HG03280 (cell line): Measurements from ENCODE around the gene MIX23.

ENCODE experiments used
- ATAC-seq: cut with Tn5 transposase; IDR thresholded peaks from one replicate; pipeline ENCODE4 v1.9.1; 2021; ENCODE audit warnings: mild to moderate bottlenecking, moderate library complexity; ENCODE audit not compliant: unreplicated experiment

MIX23 gene

GRCh38 chr3:122353215-122353614 is 29.8 kb downstream of the MIX23 start:
- no peak for ATAC-seq

DNA sequence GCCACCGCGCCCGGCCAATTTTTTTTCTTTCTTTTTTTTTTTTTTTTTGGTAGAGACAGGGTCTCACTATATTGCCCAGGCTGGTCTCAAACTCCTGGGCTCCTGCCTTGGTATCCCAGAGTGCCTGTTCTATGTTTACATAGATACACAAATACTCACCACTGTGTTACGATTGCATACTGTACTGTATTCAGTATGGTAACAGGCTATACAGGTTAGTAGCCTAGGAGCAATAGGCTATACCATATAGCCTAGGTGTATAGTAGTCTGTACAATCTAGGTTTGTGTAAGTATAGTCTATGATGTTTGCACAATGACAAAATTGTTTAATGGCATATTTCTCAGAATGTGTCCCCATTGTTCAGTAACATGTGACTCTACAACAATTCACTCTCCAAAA is 31.4 kb downstream of the MIX23 start:
- no peak for ATAC-seq

GRCh38 chr3:122350814-122351418 is 32.1 kb downstream of the MIX23 start:
- ATAC-seq = no peak

GRCh38 chr3:122349171-122349570 is 33.9 kb downstream of the MIX23 start:
- ATAC-seq = no peak

DNA sequence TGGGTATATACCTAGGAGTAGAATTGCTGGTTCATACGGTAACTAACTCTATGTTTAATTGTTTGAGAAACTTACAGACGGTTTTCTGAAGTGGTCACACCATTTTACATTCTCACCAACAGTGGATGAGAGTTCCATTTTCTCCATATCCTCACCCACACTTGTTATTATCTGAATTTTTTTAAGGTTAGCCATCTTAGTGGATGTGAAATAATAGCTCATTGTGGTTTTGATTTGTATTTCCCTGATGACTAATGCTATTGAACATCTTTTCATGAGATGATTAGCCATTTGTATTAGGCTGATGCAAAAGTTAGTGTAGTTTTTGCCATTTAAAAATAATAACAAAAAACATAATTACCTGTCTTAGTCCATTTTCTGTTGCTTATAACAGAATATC is 39.4 kb downstream of the MIX23 start:
- ATAC-seq = no peak

- no peak for ATAC-seq
Measured at GRCh38 chr3:122342803-122343202, 40.2 kb downstream of the MIX23 start.

- ATAC-seq = no peak
Measured at GRCh38 chr3:122332551-122332950, 50.5 kb downstream of the MIX23 start.

DNA sequence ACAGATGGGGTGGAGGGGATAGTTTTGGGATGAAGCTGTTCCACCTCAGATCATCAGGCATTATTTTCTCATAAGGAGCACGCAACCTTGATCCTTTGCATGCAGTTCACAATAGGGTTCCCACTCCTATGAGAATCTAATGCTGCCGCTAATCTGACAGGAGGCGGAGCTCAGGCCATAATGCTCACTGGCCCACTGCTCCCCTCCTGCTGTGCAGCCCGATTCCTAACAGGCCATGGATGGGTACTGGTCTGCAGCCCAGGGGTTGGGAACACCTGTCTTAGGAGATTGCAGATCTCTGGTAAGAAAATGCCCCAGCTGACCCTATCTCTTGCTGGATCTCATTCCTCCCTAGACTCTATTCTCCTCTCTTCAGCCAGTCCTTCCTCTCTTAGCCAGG is 51.1 kb downstream of the MIX23 start:
- ATAC-seq = no peak

GRCh38 chr3:122325769-122326168 is 57.3 kb downstream of the MIX23 start:
- no peak for ATAC-seq

GRCh38 chr3:122324871-122325323 is 58.1 kb downstream of the MIX23 start, which contains the start of gene CSTA:
CSTA (plus strand) TSS chr3:122325248; CDS start chr3:122325293, 45 bp downstream.
- ATAC-seq = no peak

- no peak for ATAC-seq
Measured at GRCh38 chr3:122322095-122323075, 60.6 kb downstream of the MIX23 start.

DNA sequence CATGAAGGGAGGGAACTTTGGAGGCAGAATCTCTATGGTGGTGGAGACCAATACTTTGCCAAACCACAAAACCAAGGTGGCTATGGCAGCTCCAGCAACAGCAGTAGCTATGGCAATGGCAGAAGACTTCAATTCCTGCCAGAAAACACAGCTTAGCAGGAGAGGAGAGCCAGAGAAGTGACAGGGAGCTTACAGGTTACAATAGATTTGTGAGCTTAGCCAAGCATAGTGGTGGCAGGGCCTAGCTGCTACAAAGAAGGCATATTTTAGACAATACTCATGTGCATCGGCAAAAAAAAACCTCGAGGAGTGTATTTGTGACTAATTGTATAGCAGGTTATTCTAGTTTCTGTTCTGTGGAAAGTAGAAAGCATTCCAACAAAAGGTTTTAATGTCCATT is 64.4 kb downstream of the MIX23 start:
- no peak for ATAC-seq

DNA sequence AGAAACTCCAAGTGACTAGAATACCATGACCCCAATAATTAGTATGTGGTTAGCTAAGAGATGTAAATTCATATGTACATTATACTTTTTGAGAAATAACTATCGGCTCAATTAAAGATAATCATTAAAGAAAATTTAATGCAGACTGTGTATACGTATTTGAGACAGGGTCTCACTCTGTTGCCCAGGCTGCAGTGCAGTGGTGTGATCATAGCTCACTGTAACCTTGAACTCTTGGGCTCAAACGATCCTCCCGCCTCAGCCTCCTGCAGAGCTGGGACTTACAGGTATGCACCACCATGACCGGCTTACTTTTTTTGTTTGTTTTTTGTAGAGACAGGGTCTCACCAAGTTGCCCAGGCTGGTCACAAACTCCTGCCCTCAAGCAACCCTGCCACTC is 66.7 kb downstream of the MIX23 start:
- no peak for ATAC-seq

DNA sequence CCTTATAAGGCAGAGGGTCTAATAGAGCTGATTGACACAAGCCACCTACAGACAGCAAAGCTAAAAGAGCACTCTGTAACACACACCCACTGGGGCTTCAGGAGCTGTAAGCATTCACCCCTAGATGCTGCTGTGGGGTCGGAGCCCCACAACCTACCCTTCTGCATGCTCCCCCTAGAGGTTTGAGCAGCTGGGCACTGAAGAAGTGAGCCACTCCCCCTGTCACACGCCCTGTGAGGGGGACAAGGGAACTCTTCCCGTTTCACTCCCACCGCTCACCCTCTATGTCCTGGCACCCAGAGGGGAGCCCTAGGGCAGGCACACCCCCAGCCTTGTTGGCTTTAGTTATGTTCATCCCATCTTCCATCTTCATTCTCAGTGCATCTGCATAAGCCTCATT is 67.4 kb downstream of the MIX23 start:
- ATAC-seq = no peak

DNA sequence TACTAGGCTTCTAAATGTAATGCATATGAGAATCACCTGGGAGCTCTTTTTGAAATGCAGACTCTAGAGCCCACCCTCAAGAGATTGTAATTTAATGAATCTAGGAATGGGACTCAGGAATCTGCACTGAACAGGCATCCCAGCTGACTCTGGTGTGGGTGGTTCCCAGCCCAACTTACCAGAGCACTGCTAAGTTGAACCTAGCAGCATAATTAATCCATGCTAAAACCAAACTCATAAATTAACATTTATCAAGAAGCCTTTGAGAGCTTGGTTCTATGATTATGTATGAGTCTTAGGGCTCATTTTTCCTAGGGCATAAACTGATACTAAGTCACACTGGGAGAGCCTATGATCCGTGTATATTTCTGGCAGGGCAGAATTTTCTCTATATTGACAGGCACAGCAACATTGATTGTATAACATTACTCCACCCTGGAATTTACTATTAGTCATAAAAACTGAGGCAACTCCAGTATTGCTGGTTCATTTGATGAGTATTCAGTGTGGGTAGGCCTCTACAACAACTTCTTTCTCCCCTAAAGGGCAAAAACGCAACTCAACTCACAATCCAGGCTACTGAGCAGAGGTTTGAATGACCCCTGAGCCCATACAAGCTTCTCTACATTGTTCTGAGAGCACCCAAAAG is 68.7 kb downstream of the MIX23 start:
- no peak for ATAC-seq

- ATAC-seq = no peak
Measured at GRCh38 chr3:122313281-122313680, 69.8 kb downstream of the MIX23 start.

DNA sequence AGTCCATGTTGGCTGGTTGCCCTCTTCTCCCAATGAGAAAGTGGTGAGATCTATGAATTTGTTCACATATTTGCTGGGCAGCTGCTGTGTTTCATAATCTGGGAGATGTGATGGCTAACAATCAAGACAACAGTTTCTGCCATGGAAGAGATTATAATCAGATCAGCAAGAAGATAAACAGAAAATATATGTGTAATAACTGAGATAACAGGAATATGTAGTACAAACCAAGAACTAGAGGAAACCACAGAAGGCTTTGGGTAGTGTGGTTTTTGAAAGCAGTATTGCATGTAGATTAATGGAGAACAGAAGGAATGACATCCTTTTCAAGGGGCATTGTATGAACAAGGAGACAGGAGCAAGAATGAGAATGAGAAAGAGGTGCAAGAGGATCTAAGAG is 70.2 kb downstream of the MIX23 start:
- ATAC-seq = no peak

GRCh38 chr3:122310361-122310760 is 72.7 kb downstream of the MIX23 start:
- ATAC-seq = no peak
